ENCODE results near the gene MRPS31.
A peak's percentile ranks its signal among the peaks of the same experiment; 100 is the strongest.
"Not testable (repeated sequence)": the region's sequence is repeated elsewhere in the genome, so short reads cannot be mapped to it uniquely, and the experiment has no call there.

MRPS31 gene

GRCh38 chr13:40769970-40770369 is 1.0 kb downstream of the MRPS31 start:
- DNase-seq (ENCODE audit: insufficient read length, low spot score) = no peak
- TF ChIP-seq SPI1 (IDR thresholded peaks at IDR 0.05; ENCODE audit: low read depth, low read length) (no peak), POLR2AphosphoS5 (IDR thresholded peaks at IDR 0.05; ENCODE audit: low read depth, low read length) (no peak), TAF1 (IDR thresholded peaks at IDR 0.05; ENCODE audit: low read depth, low read length) (no peak), PAX5 (IDR thresholded peaks at IDR 0.05; ENCODE audit: insufficient read depth, low read length, severe bottlenecking) (no peak), POLR2A (IDR thresholded peaks at IDR 0.05; ENCODE audit: low read depth, low read length) (no peak), POU2F2 (IDR thresholded peaks at IDR 0.05; ENCODE audit: low read depth, low read length) (no peak)
- FAIRE-seq = peak; percentile 76

GRCh38 chr13:40765602-40766001 is 5.4 kb downstream of the MRPS31 start:
- DNase-seq (ENCODE audit: insufficient read length, low spot score) (no peak), FAIRE-seq (no peak)
- TF ChIP-seq TAF1 (IDR thresholded peaks at IDR 0.05; ENCODE audit: low read depth, low read length) = no peak
- no peak for TF ChIP-seq POU2F2 (IDR thresholded peaks at IDR 0.05; ENCODE audit: low read depth, low read length)
- no peak for TF ChIP-seq SPI1 (IDR thresholded peaks at IDR 0.05; ENCODE audit: low read depth, low read length)
- no peak for TF ChIP-seq PAX5 (IDR thresholded peaks at IDR 0.05; ENCODE audit: insufficient read depth, low read length, severe bottlenecking)
- no peak for TF ChIP-seq POLR2A (IDR thresholded peaks at IDR 0.05; ENCODE audit: low read depth, low read length)
- TF ChIP-seq POLR2AphosphoS5 (IDR thresholded peaks at IDR 0.05; ENCODE audit: low read depth, low read length) = no peak

- TF ChIP-seq POLR2A (IDR thresholded peaks at IDR 0.05; ENCODE audit: low read depth, low read length) = no peak
- TF ChIP-seq SPI1 (IDR thresholded peaks at IDR 0.05; ENCODE audit: low read depth, low read length) = no peak
- TF ChIP-seq PAX5 (IDR thresholded peaks at IDR 0.05; ENCODE audit: insufficient read depth, low read length, severe bottlenecking) = no peak
- no peak for TF ChIP-seq POLR2AphosphoS5 (IDR thresholded peaks at IDR 0.05; ENCODE audit: low read depth, low read length)
- no peak for TF ChIP-seq TAF1 (IDR thresholded peaks at IDR 0.05; ENCODE audit: low read depth, low read length)
- TF ChIP-seq POU2F2 (IDR thresholded peaks at IDR 0.05; ENCODE audit: low read depth, low read length) = no peak
- FAIRE-seq (peak; percentile 86), DNase-seq (ENCODE audit: insufficient read length, low spot score) (no peak)
Observed at GRCh38 chr13:40764587-40765403, 6.2 kb downstream of the MRPS31 start.

- no peak for TF ChIP-seq POLR2A (IDR thresholded peaks at IDR 0.05; ENCODE audit: low read depth, low read length)
- TF ChIP-seq POU2F2 (IDR thresholded peaks at IDR 0.05; ENCODE audit: low read depth, low read length) = no peak
- no peak for TF ChIP-seq TAF1 (IDR thresholded peaks at IDR 0.05; ENCODE audit: low read depth, low read length)
- no peak for TF ChIP-seq SPI1 (IDR thresholded peaks at IDR 0.05; ENCODE audit: low read depth, low read length)
- TF ChIP-seq PAX5 (IDR thresholded peaks at IDR 0.05; ENCODE audit: insufficient read depth, low read length, severe bottlenecking) = no peak
- TF ChIP-seq POLR2AphosphoS5 (IDR thresholded peaks at IDR 0.05; ENCODE audit: low read depth, low read length) = no peak
- no peak for FAIRE-seq
- no peak for DNase-seq (ENCODE audit: insufficient read length, low spot score)
Observed at GRCh38 chr13:40762849-40763248, 8.1 kb downstream of the MRPS31 start.

- FAIRE-seq (no peak), DNase-seq (ENCODE audit: insufficient read length, low spot score) (no peak)
- no peak for TF ChIP-seq SPI1 (IDR thresholded peaks at IDR 0.05; ENCODE audit: low read depth, low read length)
- TF ChIP-seq TAF1 (IDR thresholded peaks at IDR 0.05; ENCODE audit: low read depth, low read length) = no peak
- no peak for TF ChIP-seq POLR2AphosphoS5 (IDR thresholded peaks at IDR 0.05; ENCODE audit: low read depth, low read length)
Observed at GRCh38 chr13:40758811-40759210, 12.2 kb downstream of the MRPS31 start.

- peak; percentile 77 for FAIRE-seq
- TF ChIP-seq POLR2A (IDR thresholded peaks at IDR 0.05; ENCODE audit: low read depth, low read length) (no peak), POU2F2 (IDR thresholded peaks at IDR 0.05; ENCODE audit: low read depth, low read length) (no peak), POLR2AphosphoS5 (IDR thresholded peaks at IDR 0.05; ENCODE audit: low read depth, low read length) (no peak), PAX5 (IDR thresholded peaks at IDR 0.05; ENCODE audit: insufficient read depth, low read length, severe bottlenecking) (no peak), TAF1 (IDR thresholded peaks at IDR 0.05; ENCODE audit: low read depth, low read length) (no peak), SPI1 (IDR thresholded peaks at IDR 0.05; ENCODE audit: low read depth, low read length) (no peak)
- DNase-seq (ENCODE audit: insufficient read length, low spot score) = no peak
Observed at GRCh38 chr13:40756042-40756441, 14.9 kb downstream of the MRPS31 start.

- no peak for TF ChIP-seq PAX5 (IDR thresholded peaks at IDR 0.05; ENCODE audit: insufficient read depth, low read length, severe bottlenecking)
- TF ChIP-seq TAF1 (IDR thresholded peaks at IDR 0.05; ENCODE audit: low read depth, low read length) = no peak
- no peak for TF ChIP-seq POLR2AphosphoS5 (IDR thresholded peaks at IDR 0.05; ENCODE audit: low read depth, low read length)
- no peak for TF ChIP-seq POLR2A (IDR thresholded peaks at IDR 0.05; ENCODE audit: low read depth, low read length)
- no peak for TF ChIP-seq POU2F2 (IDR thresholded peaks at IDR 0.05; ENCODE audit: low read depth, low read length)
- no peak for TF ChIP-seq SPI1 (IDR thresholded peaks at IDR 0.05; ENCODE audit: low read depth, low read length)
- DNase-seq (ENCODE audit: insufficient read length, low spot score) (no peak), FAIRE-seq (peak; percentile 80)
Observed at GRCh38 chr13:40755082-40755700, 15.8 kb downstream of the MRPS31 start.

GRCh38 chr13:40749327-40749726 is 21.7 kb downstream of the MRPS31 start:
- FAIRE-seq (no peak), DNase-seq (ENCODE audit: insufficient read length, low spot score) (no peak)
- no peak for TF ChIP-seq POLR2AphosphoS5 (IDR thresholded peaks at IDR 0.05; ENCODE audit: low read depth, low read length)
- TF ChIP-seq TAF1 (IDR thresholded peaks at IDR 0.05; ENCODE audit: low read depth, low read length) = no peak
- no peak for TF ChIP-seq POU2F2 (IDR thresholded peaks at IDR 0.05; ENCODE audit: low read depth, low read length)
- no peak for TF ChIP-seq SPI1 (IDR thresholded peaks at IDR 0.05; ENCODE audit: low read depth, low read length)
- TF ChIP-seq POLR2A (IDR thresholded peaks at IDR 0.05; ENCODE audit: low read depth, low read length) = no peak
- no peak for TF ChIP-seq PAX5 (IDR thresholded peaks at IDR 0.05; ENCODE audit: insufficient read depth, low read length, severe bottlenecking)

- not testable (repeated sequence) for FAIRE-seq; DNase-seq (ENCODE audit: insufficient read length, low spot score)
Observed at GRCh38 chr13:40735232-40735548, 35.8 kb downstream of the MRPS31 start.

- not testable (repeated sequence) for DNase-seq (ENCODE audit: insufficient read length, low spot score); FAIRE-seq
Observed at GRCh38 chr13:40734536-40735231, 36.3 kb downstream of the MRPS31 start.

Measured in GM12891 (cell line).